GM10248 (cell line): ENCODE results near the gene HCRT.

Experiments used
- CTCF ChIA-PET: fragments of 300-600 bp; sonication (Branson Sonifier 250); formaldehyde crosslinking; extraction: SDS; loops from one replicate; lab custom pipeline; 2021; ENCODE audit warnings: antibody characterized with exemption; lab: Yijun Ruan, JAX
- POLR2A ChIA-PET: fragments of 350-650 bp; sonication (Branson Sonifier 250); formaldehyde crosslinking; extraction: SDS; loops from one replicate; lab custom pipeline; 2020; ENCODE audit warnings: antibody characterized with exemption; lab: Yijun Ruan, JAX
- DNase-seq: peaks from one replicate; pipeline ENCODE4 v3.0.0; 2012; ENCODE audit errors: extremely low spot score
- TF ChIP-seq, protein P1 (sequence below): IDR thresholded peaks from 2 replicates; pipeline ENCODE4 v1.5.1; 2012; ENCODE audit warnings: mild to moderate bottlenecking, low read depth; ENCODE audit errors: extremely low read depth, missing control alignments, control extremely low read depth

Gene HCRT

GRCh38 chr17:42198897-42199296 is 13.6 kb upstream of the HCRT start:
- TF ChIP-seq, protein P1, sequence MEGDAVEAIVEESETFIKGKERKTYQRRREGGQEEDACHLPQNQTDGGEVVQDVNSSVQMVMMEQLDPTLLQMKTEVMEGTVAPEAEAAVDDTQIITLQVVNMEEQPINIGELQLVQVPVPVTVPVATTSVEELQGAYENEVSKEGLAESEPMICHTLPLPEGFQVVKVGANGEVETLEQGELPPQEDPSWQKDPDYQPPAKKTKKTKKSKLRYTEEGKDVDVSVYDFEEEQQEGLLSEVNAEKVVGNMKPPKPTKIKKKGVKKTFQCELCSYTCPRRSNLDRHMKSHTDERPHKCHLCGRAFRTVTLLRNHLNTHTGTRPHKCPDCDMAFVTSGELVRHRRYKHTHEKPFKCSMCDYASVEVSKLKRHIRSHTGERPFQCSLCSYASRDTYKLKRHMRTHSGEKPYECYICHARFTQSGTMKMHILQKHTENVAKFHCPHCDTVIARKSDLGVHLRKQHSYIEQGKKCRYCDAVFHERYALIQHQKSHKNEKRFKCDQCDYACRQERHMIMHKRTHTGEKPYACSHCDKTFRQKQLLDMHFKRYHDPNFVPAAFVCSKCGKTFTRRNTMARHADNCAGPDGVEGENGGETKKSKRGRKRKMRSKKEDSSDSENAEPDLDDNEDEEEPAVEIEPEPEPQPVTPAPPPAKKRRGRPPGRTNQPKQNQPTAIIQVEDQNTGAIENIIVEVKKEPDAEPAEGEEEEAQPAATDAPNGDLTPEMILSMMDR: no peak
- ChIA-PET POLR2A (no interaction called here), CTCF (interaction anchor here (1.0 to 2.1 kb wide), 4 partner anchors 10 to 113 kb away, joined by 3 to 9 read pairs (median 4); no protein-coding TSS in a partner anchor)
- DNase-seq: no peak

DNA sequence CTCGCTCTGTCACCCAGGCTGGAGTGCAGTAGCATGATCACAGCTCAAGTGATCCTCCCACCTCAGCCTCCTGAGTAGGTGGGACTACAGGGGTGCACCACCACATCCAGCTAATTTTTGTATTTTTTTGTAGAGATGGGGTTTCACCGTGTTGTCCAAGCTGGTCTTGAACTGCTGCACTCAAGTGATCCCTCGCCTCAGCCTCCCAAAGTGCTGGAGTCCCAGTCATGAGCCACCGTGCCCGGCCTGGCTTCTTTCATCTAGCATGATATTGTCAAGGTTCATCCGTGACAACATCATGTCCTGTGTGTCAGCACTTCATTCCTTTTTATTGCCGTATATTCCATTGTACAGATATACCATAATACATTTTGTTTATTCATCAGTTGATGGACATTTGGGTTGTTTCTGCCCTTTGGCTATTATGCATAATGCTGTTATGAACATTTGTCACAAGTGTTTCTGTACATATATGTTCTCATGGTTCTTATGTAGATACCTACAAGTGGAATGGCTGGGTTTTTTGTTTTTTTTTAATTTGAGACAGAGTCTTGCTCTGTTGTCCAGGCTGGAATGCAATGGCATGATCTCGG is 12.4 kb upstream of the HCRT start:
- POLR2A ChIA-PET: no interaction called here

DNA sequence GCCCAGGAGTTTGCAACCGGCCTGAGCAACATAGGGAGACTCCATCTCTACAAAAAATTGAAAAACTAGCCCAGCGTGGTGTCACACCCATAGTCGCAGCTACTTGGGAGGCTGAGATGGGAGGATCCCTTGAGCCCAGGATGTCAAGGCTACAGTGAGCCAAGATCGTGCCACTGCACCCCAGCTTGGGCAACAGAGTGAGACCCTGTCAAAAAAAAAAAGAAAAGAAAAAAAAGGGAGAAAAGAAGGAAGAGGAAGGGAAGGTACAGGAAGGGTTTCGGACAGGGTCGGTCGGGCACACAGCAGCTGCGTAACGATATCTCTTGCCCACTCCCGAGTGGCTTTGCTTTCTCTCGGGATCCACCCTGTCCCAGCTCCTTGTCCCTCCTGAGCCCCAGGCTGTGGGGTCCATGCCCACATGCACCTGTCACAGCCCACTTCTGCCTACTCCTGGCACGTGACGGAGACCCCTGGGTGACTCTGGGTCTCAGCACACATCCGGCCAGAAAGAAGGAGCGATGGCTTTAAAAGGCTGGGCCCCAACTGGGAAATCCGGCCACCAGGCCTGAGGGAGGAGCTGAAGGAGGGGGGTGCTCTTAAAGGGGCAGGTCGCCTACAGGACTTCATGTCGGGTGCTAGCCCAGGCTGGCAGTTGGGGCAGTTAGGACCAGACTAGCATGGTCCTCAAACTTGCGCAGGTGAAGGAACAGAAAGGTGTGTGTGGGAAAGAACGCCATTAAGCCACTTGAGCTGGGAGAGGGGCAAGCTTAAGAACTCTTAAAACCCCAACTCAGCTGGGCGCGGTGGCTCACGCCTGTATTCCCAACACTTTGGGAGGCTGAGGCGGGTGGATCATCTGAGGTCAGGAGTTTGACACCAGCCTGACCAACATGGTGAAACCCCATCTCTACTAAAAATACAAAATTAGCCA is 9.0 kb upstream of the HCRT start, which contains the start of gene GHDC:
Gene GHDC, minus strand, starts transcription at position 526 of the 931 bp plus-strand sequence. CDS start 913 bp downstream, outside the sequence.
- DNase-seq: peak; percentile 90
- ChIA-PET POLR2A (interaction anchor here (0.5 to 0.7 kb wide), 2 partner anchors 170 to 218 kb away, joined by 3 to 6 read pairs; no protein-coding TSS in a partner anchor), CTCF (interaction anchor here (1.0 to 4.4 kb wide), 10 partner anchors 8 to 209 kb away, joined by 3 to 27 read pairs (median 6); partner anchors contain the start of genes HCRT, KCNH4 and NKIRAS2)
- TF ChIP-seq, protein P1: no peak

More for the DNA sequence above, 12.4 kb upstream of the HCRT start:
- TF ChIP-seq, protein P1: no peak
- DNase-seq: no peak
- CTCF ChIA-PET: interaction anchor here (1.6 to 4.4 kb wide), 5 partner anchors 10 to 25 kb away, joined by 4 to 27 read pairs (median 5); partner anchors contain the start of gene HCRT

GRCh38 chr17:42193216-42193968 is 8.1 kb upstream of the HCRT start:
- TF ChIP-seq, protein P1: no peak
- CTCF ChIA-PET: interaction anchor here (1.0 to 4.4 kb wide), 6 partner anchors 9 to 210 kb away, joined by 3 to 27 read pairs (median 16); partner anchors contain the start of genes HCRT and KCNH4
- DNase-seq: no peak
- POLR2A ChIA-PET: no interaction called here

- POLR2A ChIA-PET: interaction anchor here (0.7 kb wide), 1 partner anchor 56 kb away, joined by 11 read pairs; no protein-coding TSS in a partner anchor
- no peak for DNase-seq
Observed at GRCh38 chr17:42192189-42193126, 7.2 kb upstream of the HCRT start.

More at GRCh38 chr17:42192189-42193126, 7.2 kb upstream of the HCRT start:
- TF ChIP-seq, protein P1: no peak
- CTCF ChIA-PET: interaction anchor here (0.7 to 2.6 kb wide), 4 partner anchors 8 to 175 kb away, joined by 3 to 26 read pairs (median 14); partner anchors contain the start of genes DNAJC7, HCRT and KCNH4
